Prostate gland (tissue), 2 donors: ENCODE results near the gene MED6.

ENCODE experiments used
- CTCF ChIP-seq, 4 experiments: fragments of 200-600 bp in 2 of 4; fragments of 450-650 bp in 2 of 4; sonication (generic) in 2 of 4; IDR thresholded peaks; 1 replicate in 3 of 4; 2 replicates in 1 of 4; pipeline ENCODE4 v1.5.1; 2016 to 2019; ENCODE audit warnings: antibody characterized with exemption in 4 of 4, mild to moderate bottlenecking in 2 of 4, moderate library complexity in 2 of 4
- POLR2AphosphoS5 ChIP-seq: sonication (generic); formaldehyde crosslinking; IDR thresholded peaks from one replicate; pipeline ENCODE4 v1.6.1; 2017; ENCODE audit warnings: antibody characterized with exemption

- TF ChIP-seq CTCF (IDR thresholded peaks at IDR 0.05) (peak in 2 of 4 experiments; percentile 16 to 24), POLR2AphosphoS5 (no peak)
These were observed 32.7 kb downstream of the MED6 start for GRCh38 chr14:70567791-70568190.
